Hematopoietic multipotent progenitor cell (in vitro differentiated cells): Measurements from ENCODE around the gene EYA2. TPM values are rescaled to one million over a fixed set of nuclear protein-coding genes. Genes with fewer than 3 reads are reported as not detected.
"Not testable (repeated sequence)": the region's sequence is repeated elsewhere in the genome, so short reads cannot be mapped to it uniquely, and the experiment has no call there.

Experiments used
- DNase-seq, 3 donors: peaks; one replicate each; pipeline ENCODE4 v3.0.0-alpha.2; 2011 to 2015; ENCODE audit warnings: low read depth in 2 of 3, low spot score in 2 of 3
- total RNA-seq: library from RNA; depleted of rRNA; stranded (reverse); fragments of >200 nt; gene quantifications from one replicate; pipeline ENCODE4 v1.2.3, GENCODE V29; 2012

The EYA2 gene
- total RNA-seq, 1 donor = not detected

DNA sequence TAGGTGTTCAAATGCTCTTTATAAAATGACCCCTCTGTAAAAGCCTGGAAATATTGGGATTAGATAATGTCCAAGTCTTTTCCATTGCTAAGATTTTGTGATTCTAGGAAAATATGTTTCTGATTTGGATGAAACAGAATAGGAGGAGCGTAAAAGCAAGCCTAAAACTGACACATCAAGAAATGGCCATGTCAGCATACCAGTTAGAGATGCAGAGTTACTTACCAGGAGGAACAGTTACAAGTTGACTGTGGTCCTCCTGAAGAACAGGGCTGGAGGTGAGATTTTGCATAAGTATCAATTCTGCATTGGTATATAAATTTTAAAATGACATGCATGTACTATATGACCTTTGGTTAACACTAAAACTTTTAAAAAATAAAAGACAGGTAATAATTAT is 35.3 kb downstream of the EYA2 start:
- DNase-seq = no peak

DNA sequence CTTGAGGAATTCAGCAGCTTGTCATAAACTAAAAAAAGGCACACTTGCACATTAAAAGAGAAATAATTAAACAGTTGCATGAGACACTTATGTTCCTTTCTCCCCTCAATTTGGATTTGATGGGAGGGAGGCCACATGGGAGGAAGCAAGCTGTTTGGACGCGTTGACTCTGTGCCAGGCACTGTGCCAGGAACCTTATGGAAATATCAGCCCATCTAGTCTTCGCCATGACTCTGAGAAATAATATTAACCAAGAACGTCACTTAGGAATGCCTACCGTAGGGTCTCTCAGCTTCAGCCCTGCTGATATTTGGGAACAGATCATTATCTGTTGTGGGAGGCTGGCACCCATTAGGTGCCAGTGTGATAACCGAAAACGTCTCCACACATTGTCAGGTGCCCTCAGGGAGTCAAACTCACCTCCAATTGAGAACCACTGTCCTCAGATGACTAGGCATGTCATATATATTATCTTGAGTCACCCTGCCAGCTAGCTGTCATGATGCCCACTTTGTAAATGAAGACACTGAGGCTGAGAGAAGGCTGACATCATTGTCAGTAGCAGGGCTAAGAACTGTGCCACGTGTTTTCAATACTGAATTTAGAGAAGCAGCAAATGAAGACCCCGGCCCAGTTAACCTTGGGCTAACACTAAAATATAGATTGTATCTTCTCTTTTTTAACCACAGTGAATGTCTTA is 36.1 kb downstream of the EYA2 start:
- DNase-seq = no peak

DNA sequence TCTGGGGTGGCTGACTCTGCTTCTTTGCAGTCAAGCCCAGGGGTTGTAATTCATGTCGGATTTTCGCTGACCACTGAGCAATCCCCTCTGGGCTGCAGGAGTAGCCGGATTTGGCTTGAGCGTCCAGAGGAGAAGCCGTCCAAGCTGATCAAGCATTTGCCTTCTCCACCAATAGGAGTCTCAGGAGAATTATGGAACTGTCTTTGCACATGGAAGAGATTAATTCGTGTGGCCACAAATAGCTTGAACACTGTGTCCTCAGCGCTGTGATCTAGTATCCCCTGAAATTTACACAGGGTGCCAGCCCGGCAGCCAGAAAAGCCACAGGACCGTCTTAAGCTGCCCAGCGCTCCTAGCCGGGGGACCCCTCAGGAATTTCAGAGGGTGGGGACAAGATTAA is 37.1 kb downstream of the EYA2 start:
- no peak for DNase-seq

DNA sequence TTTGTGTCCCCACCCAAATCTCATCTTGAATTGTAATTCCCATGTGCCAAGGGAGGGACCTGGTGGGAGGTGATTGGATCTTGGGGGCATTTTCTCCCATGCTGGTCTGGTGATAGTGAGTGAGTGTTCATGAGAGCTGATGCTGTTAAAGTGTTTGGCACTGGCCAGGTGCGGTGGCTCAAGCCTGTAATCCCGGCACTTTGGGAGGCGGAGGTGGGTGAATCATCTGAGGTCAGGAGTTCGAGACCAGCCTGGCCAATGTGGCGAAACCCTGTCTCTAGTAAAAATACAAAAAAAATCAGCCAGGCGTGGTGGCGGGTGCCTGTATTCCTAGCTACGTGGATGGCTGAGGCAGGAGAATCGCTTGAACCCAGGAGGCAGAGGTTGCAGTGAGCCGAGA is 37.8 kb downstream of the EYA2 start:
- not testable (repeated sequence) for DNase-seq

DNA sequence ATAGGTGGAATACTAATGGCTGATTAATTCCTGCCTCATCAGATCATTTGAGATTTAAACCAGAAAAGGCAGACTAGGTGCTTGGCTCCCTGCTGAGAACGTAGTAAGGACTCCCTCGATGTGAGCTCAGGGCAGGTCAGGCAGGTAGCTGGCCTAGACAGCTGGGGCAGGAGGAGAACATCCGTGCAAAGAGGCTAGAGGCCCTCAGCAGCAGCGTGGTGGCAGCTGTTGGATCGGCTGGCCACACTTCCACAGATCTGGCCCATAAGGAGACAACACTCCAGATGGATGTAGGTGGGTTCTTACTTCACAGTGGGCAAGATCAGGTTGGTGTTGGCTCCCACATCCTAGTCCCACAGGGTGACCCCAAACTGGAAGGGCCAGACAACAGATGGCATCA is 38.5 kb downstream of the EYA2 start:
- no peak for DNase-seq

DNA sequence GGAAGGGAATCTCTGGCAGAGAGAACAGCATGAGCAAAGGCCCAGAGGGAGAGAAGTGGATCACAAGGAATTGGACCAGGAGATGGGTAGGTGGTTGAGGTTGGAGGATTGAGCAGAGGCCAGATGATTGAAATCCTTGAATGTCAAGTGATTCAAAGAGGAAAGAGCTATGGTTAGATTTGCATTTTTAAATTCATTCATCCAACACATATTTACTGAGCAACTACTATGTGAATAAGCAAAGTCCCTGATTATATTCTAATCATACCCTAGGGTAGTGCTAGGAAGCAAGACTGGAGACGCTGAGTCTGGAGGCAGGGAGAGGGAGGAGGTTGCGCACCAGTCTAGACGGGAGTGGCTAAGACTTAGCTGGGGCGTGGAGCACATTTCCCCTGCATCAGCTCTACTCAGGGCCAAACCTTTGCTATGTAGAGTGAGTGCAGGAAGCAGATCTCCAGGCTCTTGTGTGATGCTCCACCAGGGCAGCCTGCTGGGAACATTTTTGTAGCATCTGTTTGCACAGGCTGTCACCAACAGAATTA is 40.2 kb downstream of the EYA2 start:
- DNase-seq = no peak

DNA sequence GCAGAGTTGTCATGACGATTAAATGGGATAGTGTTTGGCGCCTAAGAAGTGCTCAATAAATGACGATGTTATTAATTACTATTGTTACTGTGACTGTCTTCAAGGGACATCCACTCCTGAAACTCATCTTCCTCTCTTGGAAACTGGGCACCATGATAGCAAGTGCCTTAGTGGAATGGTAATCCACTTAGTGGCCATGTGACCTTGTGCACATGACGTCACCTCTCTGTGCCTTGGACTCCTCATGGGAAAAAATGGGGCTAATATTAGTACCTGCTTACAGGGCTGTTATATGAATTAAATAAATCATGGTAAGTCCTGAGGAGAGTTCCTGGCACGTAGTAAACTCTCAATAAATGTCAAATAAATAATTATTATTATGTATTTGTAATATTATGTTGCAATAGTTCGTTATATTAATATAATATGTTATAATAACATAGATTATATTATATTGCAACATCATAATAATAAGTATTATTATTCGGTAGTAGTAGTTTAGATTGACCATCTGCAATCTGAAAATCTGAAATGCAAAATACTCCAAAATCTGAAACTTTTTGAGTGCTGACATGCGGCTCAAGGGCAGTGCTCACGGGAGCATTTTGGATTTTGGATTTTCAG is 40.9 kb downstream of the EYA2 start:
- DNase-seq = no peak

DNA sequence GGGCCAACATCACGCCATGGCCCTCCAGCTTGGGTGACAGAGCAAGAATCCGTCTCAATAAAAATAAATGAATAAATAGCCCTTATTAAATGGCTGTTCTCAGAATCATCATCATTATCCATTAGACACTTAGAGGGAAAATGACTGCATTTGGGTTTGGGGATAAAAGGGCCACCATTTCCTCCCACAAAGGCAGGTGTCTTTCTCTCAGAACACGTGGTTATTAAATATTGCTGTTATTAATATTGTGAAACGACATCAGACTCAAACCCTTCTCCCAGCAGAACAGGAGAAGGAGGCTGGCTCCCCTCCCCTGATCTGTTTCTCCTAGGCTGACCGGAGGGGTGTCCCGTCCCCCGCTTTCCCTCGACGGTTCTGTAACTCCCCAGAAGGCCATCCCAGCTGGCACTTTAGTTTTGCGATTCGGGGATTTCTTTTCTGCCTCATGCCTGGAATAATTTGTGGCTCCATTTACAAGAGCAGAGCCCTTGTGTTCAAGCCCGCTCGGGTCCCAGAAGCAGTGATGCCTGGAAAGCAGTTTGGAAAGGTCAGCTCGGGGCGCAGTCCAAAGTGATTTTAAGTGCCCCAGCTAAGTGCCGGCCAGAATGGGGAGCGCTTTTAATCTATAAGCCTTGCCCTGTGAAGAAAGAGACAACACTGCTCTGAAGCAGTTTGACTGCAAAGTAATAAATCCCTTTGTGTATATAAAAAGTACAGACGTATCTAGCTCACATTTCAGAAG is 41.9 kb downstream of the EYA2 start:
- no peak for DNase-seq

DNA sequence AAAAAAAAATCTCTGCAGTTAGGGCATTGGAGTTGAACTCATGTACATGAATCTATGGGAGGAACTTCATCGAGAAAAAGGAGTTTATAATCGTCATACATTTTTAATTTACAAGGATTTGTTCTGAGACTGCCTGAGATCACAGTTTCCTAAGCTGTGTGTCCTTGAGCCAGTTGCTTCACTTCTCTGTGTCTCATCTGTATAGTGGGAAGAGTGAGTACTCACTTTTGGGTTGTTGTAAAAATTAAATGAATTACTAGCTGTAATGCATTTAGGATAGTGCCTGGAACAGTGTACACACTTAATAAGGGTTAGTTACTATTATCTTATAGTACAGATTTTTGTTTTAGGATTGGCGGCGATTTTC is 42.5 kb downstream of the EYA2 start:
- DNase-seq = no peak

DNA sequence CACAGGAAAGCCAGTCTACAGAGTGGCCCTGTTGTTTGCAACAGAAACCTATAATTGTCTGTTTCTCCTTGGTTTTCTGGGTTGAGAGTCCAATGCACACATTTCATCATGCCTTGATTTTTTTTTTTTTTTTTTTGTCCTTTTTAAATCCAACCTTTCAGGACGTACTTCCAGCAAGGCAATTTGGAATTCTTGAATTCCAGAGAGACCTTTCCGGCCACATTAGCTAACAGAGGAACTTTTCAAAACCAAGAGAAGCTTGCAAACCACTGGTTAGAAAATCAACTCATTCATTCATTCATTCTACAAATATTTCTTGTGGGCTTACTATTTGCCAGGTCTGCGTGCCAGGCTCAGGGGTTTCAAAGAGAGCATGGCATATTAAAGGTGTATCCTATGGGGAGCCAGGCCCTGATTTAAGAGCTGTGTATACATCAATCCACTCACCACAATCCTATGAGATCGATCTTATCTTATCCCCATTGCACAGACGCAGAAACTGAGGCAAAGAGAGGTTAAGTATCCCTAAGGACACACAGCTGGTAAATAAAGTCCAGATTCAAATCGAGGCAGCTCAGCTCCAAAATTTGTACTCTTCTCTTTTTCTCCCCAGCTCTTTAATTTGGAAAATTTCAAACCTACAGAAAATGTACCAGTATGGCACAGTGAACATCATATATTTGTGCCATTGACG is 43.0 kb downstream of the EYA2 start:
- no peak for DNase-seq

DNA sequence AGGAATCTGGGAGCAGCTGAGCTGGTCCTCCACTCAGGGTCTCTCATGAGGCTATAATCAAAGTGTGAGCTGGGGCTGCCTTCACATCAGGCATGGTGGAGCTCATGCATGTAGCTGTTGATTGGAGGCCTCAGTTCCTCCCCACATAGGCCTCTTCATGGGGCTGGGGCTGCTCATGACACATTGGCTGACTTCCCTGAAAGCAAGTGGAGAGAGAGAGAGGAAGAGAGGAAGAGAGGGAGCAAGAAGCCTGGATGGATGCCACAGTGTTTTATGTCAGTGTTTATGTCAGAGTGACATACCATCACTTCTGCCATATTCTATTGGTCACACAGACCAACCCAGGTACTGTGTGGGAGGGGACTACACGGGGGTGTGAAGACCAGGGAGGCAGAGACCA is 43.8 kb downstream of the EYA2 start:
- DNase-seq = no peak

DNA sequence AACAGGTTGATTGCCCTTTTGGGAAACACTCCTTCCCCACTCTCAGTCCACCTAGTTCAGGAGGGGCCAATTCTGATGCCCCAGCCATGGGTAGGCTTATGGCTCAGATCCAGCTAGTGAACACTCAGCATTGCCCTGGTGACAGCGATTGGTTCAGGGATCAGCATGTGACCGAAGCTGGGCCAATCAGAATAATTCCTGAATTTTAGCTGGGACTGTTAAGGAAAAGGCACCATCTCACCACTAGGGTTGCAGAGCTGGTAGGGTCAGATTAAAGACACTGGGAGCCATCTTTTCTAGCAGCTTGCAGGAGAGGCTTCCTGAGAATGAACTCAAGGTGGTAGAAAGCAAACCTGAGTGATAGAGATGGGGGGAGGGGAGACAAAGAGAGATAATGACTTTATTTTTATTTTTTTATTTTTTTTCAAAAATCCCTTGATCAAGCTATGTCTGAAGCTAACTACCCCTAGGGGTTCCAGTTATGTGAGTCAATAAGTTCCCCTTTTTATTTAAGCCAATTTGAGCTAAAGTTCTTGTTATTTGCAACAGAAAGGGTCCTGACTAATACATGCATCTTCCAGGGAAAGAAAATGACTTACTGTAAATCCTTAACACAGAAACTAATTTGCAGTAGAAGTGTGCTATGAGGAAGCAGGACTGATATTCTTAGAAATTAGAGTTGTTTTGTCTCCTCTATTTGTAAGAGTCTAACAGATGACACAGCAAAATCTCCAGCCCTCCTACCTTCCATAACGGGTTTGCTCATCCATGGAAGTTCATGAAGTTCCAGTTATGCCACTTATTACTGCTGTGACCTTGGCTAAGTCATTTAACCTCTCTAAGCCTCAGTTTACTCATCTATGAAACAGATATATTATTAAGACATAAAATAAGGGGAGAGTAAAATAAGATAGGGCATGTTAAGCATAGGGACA is 44.7 kb downstream of the EYA2 start:
- DNase-seq = no peak

DNA sequence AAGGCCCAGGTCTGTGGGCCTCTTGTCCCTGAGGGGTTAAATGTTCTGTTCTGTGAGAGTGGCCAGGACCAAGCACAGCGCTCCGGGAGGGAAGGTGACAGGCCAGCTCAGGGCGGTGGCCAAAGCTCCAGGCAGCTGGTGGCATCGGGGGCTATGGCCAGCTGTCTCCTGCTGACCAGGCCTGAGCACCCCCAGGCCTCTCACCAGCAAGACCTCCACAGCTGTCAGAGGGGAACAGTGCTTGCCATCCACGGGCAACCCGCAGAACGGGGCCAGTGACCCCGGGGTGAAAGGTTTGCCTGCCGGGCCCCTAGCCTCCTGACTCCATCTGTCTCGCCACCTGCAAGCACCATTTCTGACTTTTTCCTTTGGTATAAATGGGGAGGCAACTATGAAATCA is 46.0 kb downstream of the EYA2 start:
- no peak for DNase-seq

DNA sequence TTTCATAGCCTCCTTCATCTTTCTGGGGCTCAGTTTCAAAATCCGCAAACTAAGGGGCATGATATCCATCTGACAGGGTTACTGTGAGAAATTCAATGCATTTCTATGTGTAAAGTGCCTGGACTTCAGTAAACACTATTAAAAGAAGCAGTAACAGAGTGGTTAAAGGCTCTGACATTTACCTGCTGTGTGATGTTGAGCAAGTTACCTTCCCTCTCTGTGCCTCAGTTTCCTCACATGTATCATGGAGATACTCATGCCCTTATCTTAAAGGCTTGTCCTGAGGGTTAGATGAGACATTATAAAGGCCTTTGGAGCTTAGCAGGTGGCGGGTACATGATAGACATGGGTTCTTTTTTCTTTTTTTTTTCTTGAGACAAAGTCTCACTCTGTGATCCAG is 46.8 kb downstream of the EYA2 start:
- DNase-seq = no peak

DNA sequence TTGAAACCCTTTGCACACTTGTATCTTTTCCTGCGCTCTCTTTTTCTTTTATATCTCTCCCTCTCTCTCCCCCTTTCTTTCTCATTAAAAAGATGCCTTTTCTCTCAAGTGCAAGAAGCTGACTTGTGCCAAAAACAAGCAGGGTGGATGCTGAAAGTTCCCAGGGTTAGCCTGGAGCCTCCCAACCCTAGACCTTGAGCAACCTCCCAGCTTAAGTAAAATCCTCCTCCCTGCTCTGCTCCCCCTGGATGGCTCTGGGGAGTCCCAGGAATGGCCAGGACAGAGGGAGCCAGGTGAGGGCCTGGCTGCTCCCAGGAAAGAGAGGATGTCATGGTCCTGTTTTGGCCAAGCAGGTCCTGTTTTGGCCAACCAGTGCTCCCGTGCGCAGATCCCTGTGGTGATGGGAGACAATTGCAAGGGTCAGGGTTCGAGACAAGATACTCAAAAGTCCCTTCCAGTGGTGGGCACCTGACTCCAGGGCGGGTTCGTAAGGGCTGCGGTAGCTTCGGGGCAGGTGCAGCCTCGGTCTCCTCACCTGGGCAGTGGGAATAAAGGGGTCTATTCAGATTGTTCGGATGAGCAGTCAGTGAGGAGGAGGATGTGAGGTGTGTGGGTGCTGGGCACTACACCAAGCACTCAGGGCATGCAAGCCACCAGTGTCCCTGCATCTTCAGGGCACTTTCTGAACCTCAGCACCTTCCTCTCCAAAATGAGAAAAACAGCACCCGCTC is 49.4 kb downstream of the EYA2 start:
- DNase-seq = no peak

DNA sequence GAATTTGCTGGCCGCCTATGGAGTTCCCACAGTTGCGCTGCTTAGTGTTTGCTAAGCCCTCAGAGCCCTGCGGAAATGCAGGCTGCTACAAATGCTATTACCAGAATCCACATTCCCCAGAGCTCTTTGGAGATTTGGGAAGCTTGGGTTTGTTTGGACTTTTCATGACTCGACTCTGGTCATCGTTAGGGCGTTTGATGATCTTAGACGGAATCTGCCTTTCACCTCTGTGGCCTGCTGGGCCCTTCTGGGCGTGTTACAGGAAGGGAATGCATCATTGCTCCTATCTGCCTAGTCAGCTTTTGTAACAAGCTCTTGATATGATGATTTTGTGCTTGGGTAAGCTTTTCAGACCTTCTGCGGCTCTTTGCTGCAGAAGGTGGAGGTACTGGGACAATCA is 50.8 kb downstream of the EYA2 start:
- DNase-seq = no peak

DNA sequence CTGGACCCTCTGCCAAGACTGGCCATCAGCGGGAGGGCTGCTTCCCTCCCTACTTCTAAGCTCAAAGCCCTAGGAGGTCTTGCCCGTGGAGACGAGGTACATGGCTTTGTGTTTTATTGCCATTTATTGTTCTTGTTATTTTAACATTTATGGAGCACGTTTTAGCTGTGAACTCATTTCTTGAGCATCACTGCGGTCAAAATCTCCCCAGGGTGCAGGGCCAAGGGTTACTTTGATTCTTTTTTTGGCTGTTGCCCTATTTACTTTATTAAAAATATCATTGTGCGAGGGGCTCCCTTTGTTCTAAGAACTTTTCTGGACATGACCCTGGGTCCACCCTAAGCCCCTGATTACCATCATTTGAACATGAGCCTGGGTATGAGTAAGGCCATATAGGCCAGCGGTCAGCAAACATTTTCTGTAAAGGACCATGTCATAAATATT is 51.6 kb downstream of the EYA2 start:
- no peak for DNase-seq

DNA sequence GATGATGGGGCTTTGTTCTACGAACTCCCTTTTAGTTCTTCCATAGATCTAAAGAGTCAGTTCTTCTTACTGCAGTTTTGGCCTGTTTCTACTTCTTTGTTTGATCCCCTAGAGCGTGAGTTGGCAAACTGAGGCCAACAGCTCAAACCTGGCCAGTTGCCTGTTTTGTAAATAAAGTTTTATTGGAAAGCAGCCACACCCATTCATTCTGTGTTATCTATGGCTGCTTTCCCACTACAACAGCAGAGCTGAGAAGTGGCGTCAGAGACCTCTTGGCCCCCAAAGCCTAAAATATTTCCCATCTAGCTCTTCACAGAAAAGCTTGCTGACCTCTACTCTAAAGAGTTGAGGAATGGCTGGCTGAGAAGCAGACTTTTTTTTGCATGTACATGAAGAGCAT is 52.2 kb downstream of the EYA2 start:
- DNase-seq = no peak

DNA sequence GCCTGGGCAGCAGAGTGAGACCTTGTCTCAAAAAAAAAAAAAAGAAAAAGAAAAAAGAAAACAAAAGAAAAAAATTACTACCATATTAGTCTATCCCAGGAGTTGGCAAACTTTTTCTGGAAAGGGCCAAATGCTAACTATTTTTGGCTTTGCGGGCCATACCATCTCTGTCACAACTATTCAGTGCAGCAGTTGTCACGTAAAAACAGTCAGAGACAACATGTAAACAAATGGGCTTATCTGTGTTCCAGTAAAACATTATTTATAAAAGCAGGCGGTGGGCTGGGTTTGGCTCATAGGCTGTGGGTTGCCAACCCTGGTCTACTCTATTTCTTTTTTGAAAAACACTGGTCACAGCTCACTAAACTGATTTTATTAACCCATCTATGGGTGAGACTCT is 53.4 kb downstream of the EYA2 start:
- no peak for DNase-seq
